ENCODE measurements around the gene NLRP2B.
"Not testable (repeated sequence)": the region's sequence is repeated elsewhere in the genome, so short reads cannot be mapped to it uniquely, and the experiment has no call there.

NLRP2B gene
- total RNA-seq, result 0 reads per million in 4 experiments

DNA sequence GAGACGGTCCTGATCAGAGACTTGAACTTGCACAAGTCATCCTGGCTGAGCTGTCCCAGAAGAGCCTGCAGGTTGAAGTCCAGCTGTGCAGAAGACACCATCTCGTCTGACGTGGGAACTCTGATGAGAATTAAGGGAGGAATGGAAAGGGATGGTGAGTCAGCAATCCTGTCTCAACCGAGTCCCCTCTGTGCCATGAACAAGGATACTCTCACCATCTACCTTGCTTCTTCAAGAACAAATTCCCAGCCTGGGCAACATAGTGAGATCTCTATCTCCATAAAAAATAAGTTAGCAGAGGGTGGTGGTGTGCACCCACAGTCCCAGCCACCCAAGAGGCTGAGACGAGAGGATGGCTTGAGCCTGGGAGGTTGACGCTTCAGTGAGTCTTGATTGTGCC is at the start of gene NLRP2B:
Gene NLRP2B (minus strand): TSS at position 101 of the 400 bp plus-strand sequence.
- DNase-seq, result no peak

GRCh38 chrX:57725995-57726394 is 45.9 kb upstream of the NLRP2B start:
- DNase-seq, result not testable (repeated sequence)

- no peak for DNase-seq
Observed at GRCh38 chrX:57681341-57681740, 1.3 kb upstream of the NLRP2B start.

GRCh38 chrX:57678686-57679428 is 1.2 kb downstream of the NLRP2B start:
- no peak for DNase-seq

DNA sequence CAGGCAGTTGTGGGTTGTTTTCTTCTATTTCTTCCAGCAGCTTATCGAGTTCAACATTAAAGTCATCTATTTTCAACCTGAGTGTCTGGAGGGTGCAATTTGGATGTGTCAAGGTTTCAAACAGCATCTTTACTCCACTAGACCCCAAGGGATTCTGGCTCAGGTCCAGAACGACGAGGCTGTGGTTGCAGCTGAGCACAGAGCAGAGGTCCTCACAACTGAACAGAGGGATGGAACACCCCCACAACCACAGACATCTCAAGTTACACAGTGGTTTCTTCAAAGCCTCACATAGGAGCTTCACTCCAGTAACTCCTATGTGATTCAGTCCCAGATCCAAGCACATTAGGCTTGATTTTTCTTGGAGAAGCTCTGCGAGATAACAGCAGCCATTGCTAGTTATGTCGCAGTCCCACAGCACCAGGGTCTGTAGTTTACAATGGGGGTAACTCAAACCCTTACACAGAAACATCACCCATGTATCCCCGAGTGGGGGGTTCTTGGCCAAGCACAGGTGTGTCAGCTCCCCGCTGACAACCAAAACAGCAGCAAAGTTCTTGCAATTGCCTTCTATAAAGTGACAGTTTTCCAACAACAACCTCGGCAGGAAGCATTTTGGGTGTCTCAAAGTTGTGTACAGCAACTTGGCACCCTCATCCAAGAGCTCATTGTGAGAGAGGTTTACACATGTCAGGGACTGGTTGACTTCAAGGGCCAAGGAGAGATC is 2.8 kb downstream of the NLRP2B start:
- DNase-seq, result no peak

- no peak for DNase-seq
Observed at GRCh38 chrX:57675320-57675719, 4.7 kb downstream of the NLRP2B start.

DNA sequence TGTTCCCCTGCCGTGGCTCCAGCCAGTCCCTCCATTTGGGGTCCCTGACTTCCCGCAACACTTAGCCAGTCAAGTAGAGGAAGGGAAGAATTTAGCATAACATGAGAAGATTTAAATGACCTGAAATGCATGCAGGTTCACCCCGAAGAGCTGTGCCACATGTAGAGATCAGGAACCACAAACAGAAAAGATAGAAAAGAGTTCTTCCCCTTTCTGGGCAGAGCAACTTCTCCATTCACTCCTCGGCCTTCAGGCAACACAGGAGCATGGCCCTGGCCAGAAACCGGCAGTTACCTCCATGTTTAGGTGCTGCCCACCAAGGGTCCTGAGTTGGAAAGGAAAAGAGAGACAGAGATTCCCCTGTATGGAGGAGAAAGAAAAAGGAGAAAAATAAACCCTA is 5.2 kb downstream of the NLRP2B start:
- DNase-seq, result no peak

DNA sequence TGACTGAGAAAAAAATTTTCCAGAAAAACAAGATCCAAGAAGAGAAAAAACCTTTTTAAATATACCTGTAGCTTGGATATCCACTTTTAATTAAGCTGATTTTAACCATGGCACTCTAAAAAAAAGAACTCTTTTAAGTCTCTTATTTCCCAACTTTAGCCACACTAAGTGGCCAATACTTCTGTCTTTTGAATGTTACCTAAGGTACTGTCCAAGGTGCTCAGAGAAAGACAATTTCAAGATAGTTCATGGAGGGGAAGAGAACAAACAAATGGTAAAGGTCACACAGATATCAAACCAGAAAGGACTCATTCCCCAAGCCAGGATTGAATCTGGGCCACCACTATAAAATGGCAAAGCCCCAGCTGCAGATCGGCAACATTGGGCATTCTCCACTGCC is 10.1 kb downstream of the NLRP2B start:
- no peak for DNase-seq

GRCh38 chrX:57667010-57667409 is 13.1 kb downstream of the NLRP2B start:
- DNase-seq, result no peak

DNA sequence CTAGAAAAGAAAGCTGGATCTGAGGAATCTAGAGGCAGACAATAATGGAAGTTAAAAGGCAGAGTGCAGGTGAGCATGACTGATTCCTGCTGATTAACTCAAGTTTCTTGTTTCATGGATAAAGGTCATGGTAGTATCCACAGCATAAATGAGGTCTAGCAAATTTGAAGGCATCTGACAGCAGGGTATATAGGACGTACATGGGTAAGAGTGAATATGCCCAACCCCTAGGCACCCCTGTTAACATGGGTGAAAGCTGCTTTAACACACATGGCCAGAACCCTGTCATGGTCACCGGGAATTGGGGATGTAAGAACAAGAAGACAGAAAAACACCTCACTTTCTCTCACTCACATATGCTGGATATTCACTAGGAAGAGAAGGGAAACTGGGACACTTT is 25.0 kb downstream of the NLRP2B start:
- no peak for DNase-seq

GRCh38 chrX:57652705-57653104 is 27.4 kb downstream of the NLRP2B start:
- no peak for DNase-seq

- no peak for DNase-seq
Observed at GRCh38 chrX:57651169-57651919, 28.7 kb downstream of the NLRP2B start.

DNA sequence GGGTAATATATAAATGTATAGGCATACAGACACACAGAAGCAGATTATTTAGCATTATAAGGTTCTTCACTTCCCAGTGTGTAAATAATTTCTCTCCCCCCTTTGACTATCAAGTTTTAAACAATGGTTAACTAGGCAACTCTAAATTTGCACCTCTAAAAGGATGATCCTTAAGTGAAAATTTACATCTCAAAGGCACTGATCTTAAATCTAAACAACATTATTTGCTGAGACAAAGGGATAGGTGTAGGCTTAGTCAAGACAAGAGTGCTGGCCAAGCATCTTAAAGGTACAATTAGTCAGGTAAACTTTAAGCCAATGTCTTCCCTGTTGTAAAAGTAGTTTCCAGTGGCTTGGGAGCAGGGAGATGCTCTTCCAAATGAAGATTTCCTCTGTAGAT is 33.0 kb downstream of the NLRP2B start:
- DNase-seq, result no peak

GRCh38 chrX:57643698-57644097 is 36.4 kb downstream of the NLRP2B start:
- DNase-seq, result no peak

- no peak for DNase-seq
Observed at GRCh38 chrX:57641338-57641737, 38.7 kb downstream of the NLRP2B start.

DNA sequence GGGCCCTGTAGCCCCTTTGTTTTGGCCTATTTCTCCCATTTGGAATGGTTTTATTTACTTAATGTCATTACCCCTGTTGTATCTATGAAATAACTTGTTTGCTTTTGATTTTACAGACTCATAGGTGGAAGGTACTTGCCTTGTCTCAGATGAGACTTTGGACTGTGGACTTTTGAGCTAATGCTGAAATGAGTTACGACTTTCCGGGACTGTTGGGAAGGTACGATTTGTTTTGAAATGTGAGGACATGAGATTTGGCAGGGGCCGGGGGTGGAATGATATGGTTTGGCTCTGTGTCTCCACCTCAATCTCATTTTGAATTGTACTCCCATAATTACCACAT is 39.4 kb downstream of the NLRP2B start:
- no peak for DNase-seq

- not testable (repeated sequence) for DNase-seq
Observed at GRCh38 chrX:57629438-57629837, 50.6 kb downstream of the NLRP2B start.

Data from effector CD8-positive, alpha-beta T cell (primary cell).